ENCODE results near the gene KCNQ5. TPM values are rescaled to one million over a fixed set of nuclear protein-coding genes. Genes with fewer than 3 reads are reported as not detected.

KCNQ5 gene
- total RNA-seq, 4 donors from 2014 or later: 0.57 to 4.4 (median 0.97) TPM

DNA sequence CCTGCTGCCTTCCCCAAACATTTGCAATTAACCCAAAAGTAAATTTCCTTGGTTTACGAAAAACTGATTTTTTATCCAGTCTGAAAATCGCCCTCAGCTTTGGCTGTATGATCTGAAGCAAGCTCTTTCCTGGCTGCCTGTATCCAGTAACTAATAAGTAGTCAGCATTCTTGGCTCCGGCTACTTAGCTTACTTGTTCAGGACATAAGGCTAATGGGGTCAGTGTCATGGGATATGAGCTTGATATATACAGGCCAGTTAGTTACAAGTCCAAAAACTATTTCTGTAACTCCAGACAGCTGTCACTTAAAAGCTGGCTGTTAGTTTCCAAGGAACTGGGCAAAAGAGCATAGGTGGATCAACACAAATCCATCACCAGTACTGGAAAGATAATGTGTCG is 547.2 kb downstream of the KCNQ5 start:
- no peaks in the 10 kb centered on the region for H3K36me3 ChIP-seq
- 48 to 69% methylated on average over 4 of the region's 4 CpGs for WGBS, 2 donors

DNA sequence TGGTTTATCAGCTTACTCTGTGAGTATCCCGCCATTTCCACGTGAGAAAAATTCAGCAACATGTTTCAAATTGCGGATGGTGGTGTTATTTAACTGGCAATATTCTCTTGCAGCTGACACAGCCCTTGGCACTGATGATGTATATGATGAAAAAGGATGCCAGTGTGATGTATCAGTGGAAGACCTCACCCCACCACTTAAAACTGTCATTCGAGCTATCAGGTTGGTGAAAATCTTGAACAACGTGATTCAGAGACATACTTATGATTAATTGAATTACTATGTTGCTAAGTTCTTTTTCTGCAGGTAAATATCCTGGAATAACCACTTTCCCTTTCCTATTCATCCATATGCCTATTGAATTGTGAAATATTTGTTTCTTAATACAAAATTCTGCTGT is 547.8 kb downstream of the KCNQ5 start:
- DNase-seq: no peak
- no peak overlapping the region for H3K27ac ChIP-seq

More for the DNA sequence above, 547.2 kb downstream of the KCNQ5 start:
- no peak overlapping the region for H3K27ac ChIP-seq
- H3K4me3 ChIP-seq: no peak overlapping the region
- H3K4me1 ChIP-seq: no peaks in the 10 kb centered on the region
- H3K9me3 ChIP-seq: no peaks in the 10 kb centered on the region
- no peak for TF ChIP-seq CTCF (IDR thresholded peaks at IDR 0.05)
- TF ChIP-seq POLR2A (IDR thresholded peaks at IDR 0.05): no peak
- H3K27me3 ChIP-seq: no peaks in the 10 kb centered on the region
- no peak for DNase-seq
- intact Hi-C loops (cut with DNase I): no loop called here

DNA sequence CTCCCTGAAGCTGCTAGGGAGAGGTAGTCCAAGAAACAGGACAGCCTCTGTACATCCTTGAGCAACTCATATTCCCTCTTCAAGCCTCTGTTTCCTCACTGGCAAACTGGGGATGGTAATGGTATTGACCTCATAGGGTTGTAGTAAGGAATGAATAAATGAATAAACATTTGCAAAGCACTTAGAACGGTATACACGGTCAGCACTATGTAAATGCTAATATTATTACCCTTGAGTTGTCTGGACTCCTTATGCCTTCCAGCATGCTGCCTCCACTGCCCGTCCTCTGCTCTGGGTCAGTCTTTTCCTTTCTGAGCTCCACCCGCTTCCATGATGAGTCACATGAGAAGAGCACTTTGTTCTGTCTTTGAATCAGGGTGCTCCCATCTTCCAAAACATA is 552.8 kb downstream of the KCNQ5 start:
- TF ChIP-seq POLR2A (IDR thresholded peaks at IDR 0.05) (no peak), CTCF (IDR thresholded peaks at IDR 0.05) (no peak)
- 86 to 89% methylated on average over 4 of the region's 4 CpGs for WGBS, 2 donors
- no peak for DNase-seq
- no peaks in the 10 kb centered on the region for H3K36me3 ChIP-seq
- no peak overlapping the region for H3K27ac ChIP-seq
- peaks cover 0 to 22% (median 0%) of the 10 kb centered on the region in 4 donors for H3K27me3 ChIP-seq
- H3K4me3 ChIP-seq: no peak overlapping the region
- intact Hi-C loops (cut with DNase I): no loop called here
- H3K9me3 ChIP-seq: no peaks in the 10 kb centered on the region
- H3K4me1 ChIP-seq: no peaks in the 10 kb centered on the region

More for the DNA sequence above, 547.8 kb downstream of the KCNQ5 start:
- no peaks in the 10 kb centered on the region for H3K4me1 ChIP-seq
- no peaks in the 10 kb centered on the region for H3K36me3 ChIP-seq
- peaks cover 0 to 2% (median 0%) of the 10 kb centered on the region in 4 donors for H3K27me3 ChIP-seq
- H3K4me3 ChIP-seq: no peak overlapping the region
- WGBS, 2 donors: 64% methylated on average over 5 of the region's 5 CpGs
- no peaks in the 10 kb centered on the region for H3K9me3 ChIP-seq
- no peak for TF ChIP-seq POLR2A (IDR thresholded peaks at IDR 0.05)
- TF ChIP-seq CTCF (IDR thresholded peaks at IDR 0.05): no peak
- intact Hi-C loops (cut with DNase I): no loop called here

GRCh38 chr6:73176057-73176456 is 554.2 kb downstream of the KCNQ5 start:
- Histone ChIP-seq H3K36me3 (no peaks in the 10 kb centered on the region), H3K4me3 (no peak overlapping the region), H3K27ac (no peak overlapping the region), H3K27me3 (peaks cover 0 to 28% (median 0%) of the 10 kb centered on the region in 4 donors), H3K4me1 (peaks cover 0 to 6% (median 0%) of the 10 kb centered on the region in 3 donors), H3K9me3 (no peaks in the 10 kb centered on the region)
- DNase-seq: no peak
- intact Hi-C loops (cut with DNase I): no loop called here
- TF ChIP-seq POLR2A (IDR thresholded peaks at IDR 0.05) (no peak), CTCF (IDR thresholded peaks at IDR 0.05) (no peak)
- 69 to 87% methylated on average over 6 of the region's 6 CpGs for WGBS, 2 donors

GRCh38 chr6:73177221-73177944 is 555.5 kb downstream of the KCNQ5 start:
- H3K27me3 ChIP-seq: peaks cover 0 to 28% (median 0%) of the 10 kb centered on the region in 4 donors
- TF ChIP-seq CTCF (IDR thresholded peaks at IDR 0.05): no peak
- no peak for DNase-seq
- intact Hi-C loops (cut with DNase I): no loop called here
- whole genome bisulfite sequencing, 2 donors: 77% methylated on average over 5 of the region's 5 CpGs
- H3K9me3 ChIP-seq: no peaks in the 10 kb centered on the region
- H3K27ac ChIP-seq: no peak overlapping the region
- H3K4me1 ChIP-seq: peaks cover 0 to 6% (median 0%) of the 10 kb centered on the region in 3 donors
- no peaks in the 10 kb centered on the region for H3K36me3 ChIP-seq
- no peak overlapping the region for H3K4me3 ChIP-seq
